Measurements from ENCODE around the gene PSMF1.

- no peak for TF ChIP-seq POLR2A (IDR thresholded peaks at IDR 0.05; ENCODE audit: low read depth, low read length)
- no peak for TF ChIP-seq CTCF (conservative IDR thresholded peaks at IDR 0.05; ENCODE audit: low read depth, low read length)
- TF ChIP-seq SMC3 (IDR thresholded peaks at IDR 0.05; ENCODE audit: low read depth, low read length) = no peak
- no peak for TF ChIP-seq MAFK (IDR thresholded peaks at IDR 0.05; ENCODE audit: low read depth, low read length)
- no peak for TF ChIP-seq NFE2L2 (IDR thresholded peaks at IDR 0.05; ENCODE audit: low read depth, low read length)
- no peak for TF ChIP-seq ELK1 (IDR thresholded peaks at IDR 0.05; ENCODE audit: borderline replicate concordance, low read depth, low read length)
- TF ChIP-seq CEBPB (IDR thresholded peaks at IDR 0.05; ENCODE audit: low read depth, low read length) = no peak
- TF ChIP-seq RAD21 (IDR thresholded peaks at IDR 0.05; ENCODE audit: low read length) = no peak
These were observed 50.8 kb downstream of the PSMF1 start for GRCh38 chr20:1169224-1169623.

Data from IMR-90 (cell line).